ENCODE measurements around the gene ZNRF1. TPM values are rescaled to one million over a fixed set of nuclear protein-coding genes. Genes with fewer than 3 reads are reported as not detected.

The ZNRF1 gene
- total RNA-seq, 1 donor from 2014 or later, result 53.7 TPM

GRCh38 chr16:74954763-74955162 lies 44.1 kb upstream of the ZNRF1 start:
- Histone ChIP-seq H3K9me3 (no peaks in the 10 kb centered on the region), H3K36me3 (peaks cover 30 to 67% of the 10 kb centered on the region in 2 donors), H3K27ac (no peak overlapping the region), H3K27me3 (no peaks in the 10 kb centered on the region), H3K4me3 (no peak overlapping the region), H3K4me1 (no peaks in the 10 kb centered on the region)
- TF ChIP-seq CTCF (IDR thresholded peaks at IDR 0.05), result no peak
- DNase-seq (ENCODE audit: low spot score in 2 of 2), result no peak
- intact Hi-C loops (cut with DNase I), result no loop called here

- Histone ChIP-seq H3K27ac (no peak overlapping the region), H3K4me3 (no peak overlapping the region), H3K9me3 (no peaks in the 10 kb centered on the region), H3K36me3 (peaks cover 4 to 22% of the 10 kb centered on the region in 2 donors), H3K4me1 (no peaks in the 10 kb centered on the region), H3K27me3 (no peaks in the 10 kb centered on the region)
- DNase-seq (ENCODE audit: low spot score in 2 of 2), result no peak
- TF ChIP-seq CTCF (IDR thresholded peaks at IDR 0.05), result no peak
- intact Hi-C loops (cut with DNase I), result no loop called here
Measured at GRCh38 chr16:74973304-74973703, 25.5 kb upstream of the ZNRF1 start.

- Histone ChIP-seq H3K9me3 (no peaks in the 10 kb centered on the region), H3K4me1 (no peaks in the 10 kb centered on the region), H3K27me3 (no peaks in the 10 kb centered on the region), H3K4me3 (no peak overlapping the region), H3K36me3 (peaks cover 4 to 27% of the 10 kb centered on the region in 2 donors), H3K27ac (no peak overlapping the region)
- no peak for DNase-seq (ENCODE audit: low spot score in 2 of 2)
- no peak for TF ChIP-seq CTCF (IDR thresholded peaks at IDR 0.05)
- intact Hi-C loops (cut with DNase I), result no loop called here
Measured at GRCh38 chr16:74975591-74975990, 23.2 kb upstream of the ZNRF1 start.

GRCh38 chr16:74982256-74982655 lies 16.6 kb upstream of the ZNRF1 start:
- Histone ChIP-seq H3K27me3 (no peaks in the 10 kb centered on the region), H3K9me3 (no peaks in the 10 kb centered on the region), H3K27ac (no peak overlapping the region), H3K4me3 (no peak overlapping the region), H3K4me1 (peaks cover 0 to 9% of the 10 kb centered on the region in 2 donors), H3K36me3 (peaks cover 0 to 12% of the 10 kb centered on the region in 2 donors)
- no peak for TF ChIP-seq CTCF (IDR thresholded peaks at IDR 0.05)
- DNase-seq (ENCODE audit: low spot score in 2 of 2), result no peak
- intact Hi-C loops (cut with DNase I), result loop anchor here (10.0 kb wide), 1 partner anchor 643 kb away; the partner anchor contains the start of gene ADAT1

GRCh38 chr16:74984194-74984528 lies 14.7 kb upstream of the ZNRF1 start:
- Histone ChIP-seq H3K9me3 (no peaks in the 10 kb centered on the region), H3K4me3 (peak overlapping the region; percentile 81 to 83), H3K27ac (peak overlapping the region in 1 of 2 donors; percentile 73), H3K27me3 (no peaks in the 10 kb centered on the region), H3K36me3 (no peaks in the 10 kb centered on the region), H3K4me1 (peaks cover 0 to 9% of the 10 kb centered on the region in 2 donors)
- TF ChIP-seq CTCF (IDR thresholded peaks at IDR 0.05), result no peak
- intact Hi-C loops (cut with DNase I), result loop anchor here (10.0 kb wide), 1 partner anchor 641 kb away; the partner anchor contains the start of gene ADAT1
- no peak for DNase-seq (ENCODE audit: low spot score in 2 of 2)
